Activated CD4-positive, alpha-beta memory T cell treated with anti-CD3 and anti-CD28 coated beads, Interleukin-2, amount 10 ng/mL, durations not matched to agents 7 days and 5 days (primary cell): ENCODE data around the gene TMEM215. TPM values are rescaled to one million over a fixed set of nuclear protein-coding genes. Genes with fewer than 3 reads are reported as not detected.

ENCODE experiments used
- CTCF ChIA-PET: fragments of 350-600 bp; sonication (Branson Sonifier 250); formaldehyde crosslinking; loops from one replicate; lab custom pipeline; 2021; ENCODE audit warnings: antibody characterized with exemption, inconsistent platforms; lab: Charles Lee
- POLR2A ChIA-PET: fragments of 350-600 bp; sonication (Branson Sonifier 250); formaldehyde crosslinking; loops from one replicate; lab custom pipeline; 2021; ENCODE audit warnings: antibody characterized with exemption; lab: Charles Lee
- DNase-seq: peaks from one replicate; pipeline ENCODE4 v3.0.0-alpha.2; 2020
- H3K27ac Mint-ChIP-seq: one replicate; pipeline ENCODE4 v1.8.0; 2021; ENCODE audit warnings: mild to moderate bottlenecking, mixed read lengths
- H3K27me3 Mint-ChIP-seq: one replicate; pipeline ENCODE4 v1.8.0; 2021; ENCODE audit warnings: mixed read lengths
- H3K36me3 Mint-ChIP-seq: one replicate; pipeline ENCODE4 v1.8.0; 2021; ENCODE audit warnings: low read depth, mixed read lengths
- H3K4me1 Mint-ChIP-seq: one replicate; pipeline ENCODE4 v1.8.0; 2021; ENCODE audit warnings: mixed read lengths
- H3K4me3 Mint-ChIP-seq: one replicate; pipeline ENCODE4 v1.8.0; 2021; ENCODE audit warnings: mild to moderate bottlenecking, mixed read lengths
- H3K9me3 Mint-ChIP-seq: one replicate; pipeline ENCODE4 v1.8.0; 2021; ENCODE audit warnings: mixed read lengths
- total RNA-seq, 2 experiments: library from RNA; stranded (reverse); gene quantifications; one replicate each; pipeline ENCODE4 v1.2.3, GENCODE V29; 2021

TMEM215 gene, protein sequence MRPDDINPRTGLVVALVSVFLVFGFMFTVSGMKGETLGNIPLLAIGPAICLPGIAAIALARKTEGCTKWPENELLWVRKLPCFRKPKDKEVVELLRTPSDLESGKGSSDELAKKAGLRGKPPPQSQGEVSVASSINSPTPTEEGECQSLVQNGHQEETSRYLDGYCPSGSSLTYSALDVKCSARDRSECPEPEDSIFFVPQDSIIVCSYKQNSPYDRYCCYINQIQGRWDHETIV
- not detected for total RNA-seq

- Mint-ChIP-seq H3K27ac (no peak within 1 kb of the TSS), H3K4me3 (no peak within 1 kb of the TSS), H3K9me3 (no peaks in the 10 kb centered on the region), H3K4me1 (no peaks in the 10 kb centered on the region), H3K36me3 (no peaks in the 10 kb centered on the region), H3K27me3 (peaks cover 40% of the 10 kb centered on the region)
- CTCF ChIA-PET = interaction anchor here (0.5 kb wide), 1 partner anchor 45 kb away, joined by 5 read pairs; no protein-coding TSS in a partner anchor
- no peak for DNase-seq
- POLR2A ChIA-PET = no interaction called here
Observed at GRCh38 chr9:32783168-32783891, at the start of gene TMEM215. Gene TMEM215 (plus strand): TSS chr9:32783540. CDS start chr9:32784184, 644 bp downstream.

DNA sequence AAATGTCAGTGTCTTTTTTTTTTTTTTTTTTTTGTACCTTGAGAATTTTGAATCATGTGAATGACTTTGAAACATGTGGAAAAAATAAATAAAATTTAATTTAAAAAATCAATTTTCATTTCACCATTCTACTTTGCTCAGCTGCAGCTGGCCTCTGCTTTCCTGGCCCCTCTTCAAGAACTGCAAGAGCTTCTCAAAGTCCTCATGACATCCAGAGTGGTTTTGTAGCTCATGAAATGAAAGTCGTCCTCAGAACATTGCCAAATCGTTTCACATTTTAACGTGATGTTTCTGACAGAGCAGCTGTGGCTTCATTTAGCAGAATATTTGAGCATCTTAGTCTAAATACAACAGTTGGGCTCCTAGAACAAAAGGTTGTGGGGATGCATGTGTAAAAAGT is 47.9 kb upstream of the TMEM215 start:
- ChIA-PET CTCF (no interaction called here), POLR2A (no interaction called here)
- H3K4me1 Mint-ChIP-seq = no peaks in the 10 kb centered on the region
- peaks cover 2% of the 10 kb centered on the region for H3K27me3 Mint-ChIP-seq
- H3K27ac Mint-ChIP-seq = no peak overlapping the region
- no peak for DNase-seq
- H3K4me3 Mint-ChIP-seq = no peak overlapping the region
- no peaks in the 10 kb centered on the region for H3K9me3 Mint-ChIP-seq
- no peaks in the 10 kb centered on the region for H3K36me3 Mint-ChIP-seq

GRCh38 chr9:32737378-32737777 is 46.0 kb upstream of the TMEM215 start:
- Mint-ChIP-seq H3K36me3 (no peaks in the 10 kb centered on the region), H3K27ac (no peak overlapping the region), H3K9me3 (no peaks in the 10 kb centered on the region), H3K4me3 (no peak overlapping the region), H3K4me1 (no peaks in the 10 kb centered on the region), H3K27me3 (peaks cover 2% of the 10 kb centered on the region)
- CTCF ChIA-PET = no interaction called here
- POLR2A ChIA-PET = no interaction called here
- DNase-seq = no peak

DNA sequence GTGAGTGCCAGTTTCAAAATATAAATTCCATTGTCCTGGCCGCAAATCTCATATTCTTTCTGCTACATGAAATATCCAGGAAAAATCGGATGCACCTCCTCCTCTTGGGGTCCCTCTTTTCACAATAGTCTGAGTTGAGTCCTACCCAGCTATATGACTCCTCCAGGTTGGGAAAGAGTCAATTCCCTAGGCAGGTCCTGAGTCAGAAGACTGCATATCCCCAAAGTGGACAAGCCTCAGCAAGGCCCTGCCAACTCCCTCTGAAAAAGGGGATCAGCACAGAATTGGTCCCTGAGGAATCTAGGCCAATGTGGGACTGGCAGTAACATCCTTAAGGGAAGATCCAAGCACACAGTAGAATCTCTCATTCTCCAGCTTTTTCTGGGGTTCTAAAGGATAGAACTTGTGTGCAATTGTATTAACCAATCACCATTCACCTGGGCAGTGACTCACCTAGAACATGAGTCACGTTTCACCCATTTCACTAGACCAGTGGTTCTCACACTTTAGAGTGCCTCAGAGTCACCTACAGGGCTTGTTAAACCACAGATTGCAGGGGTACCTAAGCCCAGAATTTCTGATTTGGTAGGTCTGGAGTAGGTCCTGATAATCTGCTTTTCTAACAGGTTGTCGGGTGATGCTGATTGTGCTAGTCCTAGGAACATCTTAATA is 44.7 kb upstream of the TMEM215 start:
- Mint-ChIP-seq H3K4me1 (no peaks in the 10 kb centered on the region), H3K4me3 (no peak overlapping the region), H3K9me3 (no peaks in the 10 kb centered on the region), H3K27me3 (peaks cover 2% of the 10 kb centered on the region), H3K27ac (no peak overlapping the region), H3K36me3 (no peaks in the 10 kb centered on the region)
- DNase-seq = no peak
- CTCF ChIA-PET = no interaction called here
- POLR2A ChIA-PET = no interaction called here

DNA sequence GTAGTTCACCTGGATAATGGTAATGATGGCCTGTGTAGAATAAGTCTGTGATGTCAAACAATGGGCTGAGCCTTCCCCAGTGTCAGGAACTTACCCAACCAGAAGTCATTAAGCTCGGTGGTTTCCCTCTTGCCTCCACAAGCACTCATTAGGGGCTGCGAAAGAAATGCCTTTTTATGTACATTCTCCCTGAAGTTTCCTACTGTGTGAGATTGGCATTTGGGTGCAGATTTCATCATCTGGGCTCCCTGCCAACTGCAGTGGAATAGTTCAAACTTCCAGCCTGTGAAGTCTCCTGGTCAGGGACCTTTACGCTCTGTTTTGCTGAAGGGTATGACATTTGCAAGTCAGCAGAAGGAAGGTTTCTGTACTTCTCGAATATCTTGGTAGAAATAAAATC is 41.6 kb upstream of the TMEM215 start:
- Mint-ChIP-seq H3K4me1 (no peaks in the 10 kb centered on the region), H3K9me3 (no peaks in the 10 kb centered on the region), H3K27ac (no peak overlapping the region), H3K36me3 (no peaks in the 10 kb centered on the region), H3K27me3 (no peaks in the 10 kb centered on the region), H3K4me3 (no peak overlapping the region)
- POLR2A ChIA-PET = no interaction called here
- CTCF ChIA-PET = no interaction called here
- DNase-seq = no peak

DNA sequence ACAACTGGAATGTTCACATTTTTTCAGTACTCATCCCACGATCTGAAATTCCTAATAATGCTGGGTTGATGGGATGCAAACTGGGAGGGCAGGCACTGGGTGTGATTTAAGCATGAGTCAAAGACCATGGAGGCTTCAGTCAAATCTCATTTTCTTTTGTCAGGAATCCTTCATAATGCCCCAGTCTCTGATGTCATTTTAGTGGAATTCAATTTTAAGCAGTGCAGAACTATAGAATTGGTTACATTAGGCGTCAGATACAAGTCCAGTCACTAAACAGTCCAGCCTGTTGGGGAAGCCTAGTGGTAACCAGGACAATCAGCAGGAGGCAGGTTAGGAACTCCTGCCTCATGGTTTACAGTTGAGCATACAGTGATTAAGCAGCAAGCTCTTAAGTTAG is 41.0 kb upstream of the TMEM215 start:
- no peaks in the 10 kb centered on the region for H3K9me3 Mint-ChIP-seq
- H3K27ac Mint-ChIP-seq = no peak overlapping the region
- no peaks in the 10 kb centered on the region for H3K27me3 Mint-ChIP-seq
- ChIA-PET POLR2A (no interaction called here), CTCF (no interaction called here)
- H3K4me3 Mint-ChIP-seq = no peak overlapping the region
- DNase-seq = no peak
- no peaks in the 10 kb centered on the region for H3K36me3 Mint-ChIP-seq
- no peaks in the 10 kb centered on the region for H3K4me1 Mint-ChIP-seq

DNA sequence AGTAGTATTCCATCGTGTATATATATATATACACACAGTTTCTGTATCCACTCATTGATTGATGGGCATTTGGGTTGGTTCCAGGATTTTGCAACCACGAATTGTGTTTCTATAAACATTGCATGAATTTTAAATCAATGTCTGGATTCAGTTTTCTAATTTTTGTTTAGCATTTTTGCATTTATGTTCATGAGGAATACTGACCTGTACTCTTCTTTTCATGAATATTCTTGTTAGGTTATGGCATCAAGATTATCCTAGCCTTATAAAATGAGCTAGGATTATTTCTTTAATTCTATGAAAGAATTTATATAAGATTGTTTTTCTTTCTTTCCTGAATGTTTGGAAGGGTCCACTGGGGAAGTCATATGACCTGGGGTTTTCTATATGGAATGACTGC is 35.3 kb upstream of the TMEM215 start:
- CTCF ChIA-PET = no interaction called here
- H3K4me3 Mint-ChIP-seq = no peak overlapping the region
- H3K9me3 Mint-ChIP-seq = no peaks in the 10 kb centered on the region
- DNase-seq = no peak
- POLR2A ChIA-PET = no interaction called here
- peaks cover 4% of the 10 kb centered on the region for H3K27me3 Mint-ChIP-seq
- no peak overlapping the region for H3K27ac Mint-ChIP-seq
- no peaks in the 10 kb centered on the region for H3K4me1 Mint-ChIP-seq
- no peaks in the 10 kb centered on the region for H3K36me3 Mint-ChIP-seq

GRCh38 chr9:32755730-32756129 is 27.6 kb upstream of the TMEM215 start:
- POLR2A ChIA-PET = no interaction called here
- Mint-ChIP-seq H3K27me3 (no peaks in the 10 kb centered on the region), H3K27ac (no peak overlapping the region)

GRCh38 chr9:32764139-32764538 is 19.2 kb upstream of the TMEM215 start:
- no peaks in the 10 kb centered on the region for H3K36me3 Mint-ChIP-seq
- H3K9me3 Mint-ChIP-seq = no peaks in the 10 kb centered on the region
- POLR2A ChIA-PET = no interaction called here
- no peak overlapping the region for H3K4me3 Mint-ChIP-seq
- no peaks in the 10 kb centered on the region for H3K4me1 Mint-ChIP-seq
- DNase-seq = no peak
- no peaks in the 10 kb centered on the region for H3K27me3 Mint-ChIP-seq
- CTCF ChIA-PET = no interaction called here
- H3K27ac Mint-ChIP-seq = no peak overlapping the region

More at GRCh38 chr9:32755730-32756129, 27.6 kb upstream of the TMEM215 start:
- Mint-ChIP-seq H3K4me1 (no peaks in the 10 kb centered on the region), H3K9me3 (no peaks in the 10 kb centered on the region), H3K4me3 (no peak overlapping the region), H3K36me3 (no peaks in the 10 kb centered on the region)
- CTCF ChIA-PET = no interaction called here
- no peak for DNase-seq

- POLR2A ChIA-PET = no interaction called here
- Mint-ChIP-seq H3K36me3 (no peaks in the 10 kb centered on the region), H3K9me3 (peaks cover 2% of the 10 kb centered on the region), H3K4me3 (no peak overlapping the region), H3K27ac (no peak overlapping the region), H3K4me1 (no peaks in the 10 kb centered on the region), H3K27me3 (peaks cover 5% of the 10 kb centered on the region)
- CTCF ChIA-PET = no interaction called here
- DNase-seq = no peak
Observed at GRCh38 chr9:32775283-32775682, 8.1 kb upstream of the TMEM215 start.

DNA sequence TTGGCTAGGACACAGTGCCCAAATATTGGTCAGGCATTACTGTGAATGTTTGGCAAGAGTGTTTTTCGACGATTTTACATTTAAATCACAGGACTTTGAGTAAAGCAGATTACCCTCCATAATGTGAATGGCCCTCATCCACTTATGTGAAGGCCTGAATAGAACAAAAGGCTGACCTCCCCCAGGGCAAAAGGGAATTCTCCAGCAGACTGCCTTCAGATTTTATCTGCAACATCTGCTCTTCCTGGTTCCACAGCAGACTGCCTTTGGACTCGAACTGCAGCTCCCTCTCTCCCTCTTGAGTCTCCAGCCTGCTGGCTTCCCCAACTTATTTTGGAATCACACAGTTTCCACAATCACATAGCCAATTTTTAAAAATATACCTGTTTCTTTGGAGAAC is 7.1 kb upstream of the TMEM215 start:
- ChIA-PET POLR2A (no interaction called here), CTCF (no interaction called here)
- no peaks in the 10 kb centered on the region for H3K4me1 Mint-ChIP-seq
- DNase-seq = no peak
- H3K4me3 Mint-ChIP-seq = no peak overlapping the region
- H3K36me3 Mint-ChIP-seq = no peaks in the 10 kb centered on the region
- H3K9me3 Mint-ChIP-seq = peaks cover 2% of the 10 kb centered on the region
- H3K27me3 Mint-ChIP-seq = peaks cover 13% of the 10 kb centered on the region
- no peak overlapping the region for H3K27ac Mint-ChIP-seq

- CTCF ChIA-PET = no interaction called here
- POLR2A ChIA-PET = no interaction called here
- no peak for DNase-seq
- Mint-ChIP-seq H3K4me3 (no peak overlapping the region), H3K9me3 (no peaks in the 10 kb centered on the region), H3K27me3 (peaks cover 40% of the 10 kb centered on the region), H3K36me3 (no peaks in the 10 kb centered on the region), H3K27ac (no peak overlapping the region), H3K4me1 (no peaks in the 10 kb centered on the region)
Observed at GRCh38 chr9:32782476-32783167, 718 bp upstream of the TMEM215 start.

DNA sequence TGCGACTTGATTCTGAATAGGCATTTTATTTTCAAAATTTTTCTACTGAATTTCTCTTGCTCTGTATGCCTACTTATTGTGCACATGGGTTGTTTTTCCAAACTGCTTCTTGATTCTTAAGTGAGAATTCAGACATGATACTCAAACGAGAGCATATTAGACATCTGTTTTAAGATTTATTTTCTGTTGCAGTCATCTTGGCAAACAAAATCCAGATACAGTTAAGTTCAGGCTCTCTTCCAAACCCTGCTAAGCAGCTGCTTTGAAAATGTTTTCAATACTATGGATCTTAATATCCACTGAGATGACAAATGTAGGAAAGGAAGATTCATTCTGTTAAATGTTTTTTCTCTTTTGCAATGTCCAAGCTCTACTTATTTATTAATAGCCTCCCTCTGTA is 4.5 kb downstream of the TMEM215 start:
- no peak overlapping the region for H3K27ac Mint-ChIP-seq
- H3K4me1 Mint-ChIP-seq = no peaks in the 10 kb centered on the region
- no peak for DNase-seq
- H3K9me3 Mint-ChIP-seq = no peaks in the 10 kb centered on the region
- H3K4me3 Mint-ChIP-seq = no peak overlapping the region
- CTCF ChIA-PET = no interaction called here
- no peaks in the 10 kb centered on the region for H3K36me3 Mint-ChIP-seq
- POLR2A ChIA-PET = no interaction called here
- peaks cover 22% of the 10 kb centered on the region for H3K27me3 Mint-ChIP-seq
